ENCODE measurements around the gene CSTF3. TPM values are rescaled to one million over a fixed set of nuclear protein-coding genes. Genes with fewer than 3 reads are reported as not detected.
A peak's percentile ranks its signal among the peaks of the same experiment; 100 is the strongest.

The CSTF3 gene
- total and polyA plus RNA-seq, 4 donors = 14.3 to 35.6 (median 27.3) TPM

GRCh38 chr11:33040862-33041453 lies 120.3 kb downstream of the CSTF3 start:
- H3K27me3 ChIP-seq (ENCODE audit: control insufficient read depth in 3 of 3, insufficient read depth in 3 of 3, low read length in 2 of 3) = no peaks in the 10 kb centered on the region
- WGBS, 2 donors = 64 to 69% methylated on average over 5 of the region's 5 CpGs
- no peak overlapping the region for H3K4me3 ChIP-seq
- no peaks in the 10 kb centered on the region for H3K9me3 ChIP-seq (ENCODE audit: control insufficient read depth in 4 of 4, insufficient read depth in 3 of 4, low read length in 3 of 4)
- H3K9ac ChIP-seq (ENCODE audit: insufficient read depth in 1 of 2, low read length in 2 of 2) = peak overlapping the region in 1 of 2 donors; percentile 85
- no peak overlapping the region for H3K27ac ChIP-seq (ENCODE audit: low read depth in 1 of 2, low read length in 1 of 2)
- no peak for DNase-seq
- H3K36me3 ChIP-seq (ENCODE audit: control insufficient read depth in 4 of 4, insufficient read depth in 4 of 4, low read length in 4 of 4) = peaks cover 4 to 12% (median 7%) of the 10 kb centered on the region in 4 donors
- TF ChIP-seq, protein P1, sequence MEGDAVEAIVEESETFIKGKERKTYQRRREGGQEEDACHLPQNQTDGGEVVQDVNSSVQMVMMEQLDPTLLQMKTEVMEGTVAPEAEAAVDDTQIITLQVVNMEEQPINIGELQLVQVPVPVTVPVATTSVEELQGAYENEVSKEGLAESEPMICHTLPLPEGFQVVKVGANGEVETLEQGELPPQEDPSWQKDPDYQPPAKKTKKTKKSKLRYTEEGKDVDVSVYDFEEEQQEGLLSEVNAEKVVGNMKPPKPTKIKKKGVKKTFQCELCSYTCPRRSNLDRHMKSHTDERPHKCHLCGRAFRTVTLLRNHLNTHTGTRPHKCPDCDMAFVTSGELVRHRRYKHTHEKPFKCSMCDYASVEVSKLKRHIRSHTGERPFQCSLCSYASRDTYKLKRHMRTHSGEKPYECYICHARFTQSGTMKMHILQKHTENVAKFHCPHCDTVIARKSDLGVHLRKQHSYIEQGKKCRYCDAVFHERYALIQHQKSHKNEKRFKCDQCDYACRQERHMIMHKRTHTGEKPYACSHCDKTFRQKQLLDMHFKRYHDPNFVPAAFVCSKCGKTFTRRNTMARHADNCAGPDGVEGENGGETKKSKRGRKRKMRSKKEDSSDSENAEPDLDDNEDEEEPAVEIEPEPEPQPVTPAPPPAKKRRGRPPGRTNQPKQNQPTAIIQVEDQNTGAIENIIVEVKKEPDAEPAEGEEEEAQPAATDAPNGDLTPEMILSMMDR (IDR thresholded peaks at IDR 0.05; ENCODE audit: control extremely low read depth, extremely low read depth) = no peak
- ATAC-seq (ENCODE audit: insufficient read depth, low FRiP score) = no peak
- peaks cover 0 to 10% (median 7%) of the 10 kb centered on the region in 5 donors for H3K4me1 ChIP-seq (ENCODE audit: control insufficient read depth in 5 of 5, insufficient read depth in 5 of 5, low read length in 5 of 5)

GRCh38 chr11:33040033-33040861 lies 121.0 kb downstream of the CSTF3 start:
- Histone ChIP-seq H3K4me1 (ENCODE audit: control insufficient read depth in 5 of 5, insufficient read depth in 5 of 5, low read length in 5 of 5) (peaks cover 0 to 11% (median 7%) of the 10 kb centered on the region in 5 donors), H3K27ac (ENCODE audit: low read depth in 1 of 2, low read length in 1 of 2) (peak overlapping the region; percentile 94 to 100), H3K4me3 (peak overlapping the region; percentile 84), H3K36me3 (ENCODE audit: control insufficient read depth in 4 of 4, insufficient read depth in 4 of 4, low read length in 4 of 4) (peaks cover 4 to 9% (median 6%) of the 10 kb centered on the region in 4 donors), H3K9me3 (ENCODE audit: control insufficient read depth in 4 of 4, insufficient read depth in 3 of 4, low read length in 3 of 4) (no peaks in the 10 kb centered on the region), H3K9ac (ENCODE audit: insufficient read depth in 1 of 2, low read length in 2 of 2) (peak overlapping the region; percentile 48 to 85), H3K27me3 (ENCODE audit: control insufficient read depth in 3 of 3, insufficient read depth in 3 of 3, low read length in 2 of 3) (no peaks in the 10 kb centered on the region)
- WGBS, 2 donors = 4 to 6% methylated on average over 30 of the region's 30 CpGs
- ATAC-seq (ENCODE audit: insufficient read depth, low FRiP score) = no peak
- TF ChIP-seq, protein P1 (IDR thresholded peaks at IDR 0.05; ENCODE audit: control extremely low read depth, extremely low read depth) = no peak
- peak in 2 of 3 donors; percentile 21 to 38 for DNase-seq

DNA sequence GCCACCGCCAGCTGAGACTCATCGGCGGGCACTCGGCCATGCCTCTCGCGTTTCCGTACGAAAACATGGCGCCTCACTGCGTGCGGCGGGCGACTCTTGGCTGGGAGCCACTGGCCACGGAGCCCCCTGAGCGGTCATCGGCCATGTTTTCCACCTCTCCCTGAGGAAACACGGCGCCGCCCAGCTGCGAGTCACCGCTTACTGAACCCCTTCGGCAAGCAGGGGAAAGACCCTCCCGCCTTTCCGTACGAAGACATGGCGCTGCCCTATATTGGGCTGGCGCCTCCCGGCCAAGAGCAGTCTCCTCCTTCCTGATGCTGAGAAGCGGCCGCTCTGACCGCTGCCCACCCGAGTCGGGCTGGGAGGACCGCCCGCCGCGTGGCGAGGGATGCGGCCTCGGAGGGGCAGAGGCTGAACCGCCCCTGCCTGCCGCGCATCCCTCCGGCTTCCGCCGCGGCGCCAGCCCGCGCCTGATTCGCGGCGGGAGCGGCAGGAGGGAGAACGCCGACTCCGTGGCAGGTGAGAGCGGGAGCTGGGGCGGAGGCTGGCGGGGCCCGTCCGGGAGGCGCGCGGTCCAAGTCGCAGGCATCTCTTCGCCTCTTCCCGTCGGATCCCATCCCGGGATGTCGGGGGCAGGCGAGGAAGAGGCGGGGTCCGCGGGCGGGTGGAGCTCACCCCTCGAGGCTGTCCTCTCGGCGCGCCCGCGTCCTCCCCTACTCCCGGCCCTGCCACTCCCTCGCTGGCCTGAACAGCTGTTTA lies 121.8 kb downstream of the CSTF3 start, which contains the start of gene TCP11L1:
TCP11L1 (plus strand) TSS at position 299 of the 759 bp plus-strand sequence. CDS start 4,202 bp downstream, outside the sequence.
- Histone ChIP-seq H3K4me3 (peak within 1 kb of the TSS; percentile 84), H3K36me3 (ENCODE audit: control insufficient read depth in 4 of 4, insufficient read depth in 4 of 4, low read length in 4 of 4) (peaks cover 3 to 6% (median 4%) of the 10 kb centered on the region in 4 donors), H3K4me1 (ENCODE audit: control insufficient read depth in 5 of 5, insufficient read depth in 5 of 5, low read length in 5 of 5) (peaks cover 0 to 13% (median 7%) of the 10 kb centered on the region in 5 donors), H3K9ac (ENCODE audit: insufficient read depth in 1 of 2, low read length in 2 of 2) (peak within 1 kb of the TSS; percentile 48 to 85), H3K27ac (ENCODE audit: low read depth in 1 of 2, low read length in 1 of 2) (peak within 1 kb of the TSS; percentile 94 to 100), H3K27me3 (ENCODE audit: control insufficient read depth in 3 of 3, insufficient read depth in 3 of 3, low read length in 2 of 3) (no peaks in the 10 kb centered on the region), H3K9me3 (ENCODE audit: control insufficient read depth in 4 of 4, insufficient read depth in 3 of 4, low read length in 3 of 4) (no peaks in the 10 kb centered on the region)
- TF ChIP-seq, protein P1 (IDR thresholded peaks at IDR 0.05; ENCODE audit: control extremely low read depth, extremely low read depth) = no peak
- peak; percentile 98 for DNase-seq
- peak; percentile 91 for ATAC-seq (ENCODE audit: insufficient read depth, low FRiP score)
- WGBS, 2 donors = 0% methylated on average over 82 to 84 of the region's 84 CpGs

Data from lung (tissue), 12 donors.